HEK293 (cell line): ENCODE results near the gene KAT7.

ENCODE experiments used
- CTCF ChIA-PET: fragments of 350-600 bp; formaldehyde crosslinking; extraction: SDS; loops from one replicate; lab custom pipeline; 2021; ENCODE audit warnings: antibody characterized with exemption; lab: Yijun Ruan, JAX
- POLR2A ChIA-PET: fragments of 300-600 bp; formaldehyde crosslinking; extraction: SDS; loops from one replicate; lab custom pipeline; 2020; ENCODE audit warnings: antibody characterized with exemption, inconsistent platforms; lab: Yijun Ruan, JAX
- H3K27ac ChIP-seq: fragments of 200-500 bp; sonication (Bioruptor generic); 2 replicates; pipeline ENCODE4 v1.5.1; 2014; ENCODE audit warnings: low read depth, low read length, control low read depth, inconsistent platforms; ENCODE audit errors: extremely low read depth
- H3K36me3 ChIP-seq, 2 experiments: fragments of 200-500 bp in 1 of 2; sonication (Bioruptor generic) in 1 of 2; 1 replicate in 1 of 2; 2 replicates in 1 of 2; pipeline ENCODE4 v1.5.1; 2014 to 2017; ENCODE audit warnings: inconsistent platforms in 2 of 2, low read length in 2 of 2; ENCODE audit not compliant: control insufficient read depth in 2 of 2, insufficient read depth in 1 of 2
- H3K4me1 ChIP-seq: fragments of 200-500 bp; sonication (Bioruptor generic); 2 replicates; pipeline ENCODE4 v1.5.1; 2014; ENCODE audit warnings: mild to moderate bottlenecking, low read length, inconsistent platforms; ENCODE audit not compliant: control insufficient read depth, insufficient read depth
- H3K4me3 ChIP-seq: 2 replicates; pipeline ENCODE4 v1.5.1; 2011; ENCODE audit warnings: low read depth, mild to moderate bottlenecking, control low read depth, low read length, moderate library complexity
- H3K9me3 ChIP-seq: fragments of 200-500 bp; sonication (Bioruptor generic); 2 replicates; pipeline ENCODE4 v1.5.1; 2014; ENCODE audit warnings: low read depth, low read length, inconsistent platforms; ENCODE audit not compliant: control insufficient read depth, insufficient read depth
- ATF2 ChIP-seq: fragments of 450-650 bp; formaldehyde crosslinking; IDR thresholded peaks from 2 replicates; pipeline ENCODE4 v1.5.1; 2016; ENCODE audit warnings: missing biosample characterization, missing genetic modification characterization, low read depth
- BCL6B ChIP-seq: fragments of 450-650 bp; formaldehyde crosslinking; IDR thresholded peaks from 2 replicates; pipeline ENCODE4 v1.5.1; 2017; ENCODE audit warnings: missing biosample characterization, missing genetic modification characterization
- KLF17 ChIP-seq: fragments of 450-650 bp; formaldehyde crosslinking; IDR thresholded peaks from 2 replicates; pipeline ENCODE4 v1.5.1; 2016; ENCODE audit warnings: missing biosample characterization, missing genetic modification characterization
- OVOL3 ChIP-seq: fragments of 450-650 bp; formaldehyde crosslinking; IDR thresholded peaks from 2 replicates; pipeline ENCODE4 v1.5.1; 2016; ENCODE audit warnings: missing biosample characterization, missing genetic modification characterization
- PATZ1 ChIP-seq: fragments of 450-650 bp; formaldehyde crosslinking; IDR thresholded peaks from 2 replicates; pipeline ENCODE4 v1.5.1; 2016; ENCODE audit warnings: missing biosample characterization, missing genetic modification characterization
- PRDM10 ChIP-seq: fragments of 450-650 bp; formaldehyde crosslinking; IDR thresholded peaks from 2 replicates; pipeline ENCODE4 v1.5.1; 2016; ENCODE audit warnings: missing biosample characterization, missing genetic modification characterization
- SCRT1 ChIP-seq: fragments of 450-650 bp; formaldehyde crosslinking; IDR thresholded peaks from 2 replicates; pipeline ENCODE4 v1.5.1; 2016; ENCODE audit warnings: missing biosample characterization, missing genetic modification characterization, borderline replicate concordance
- WT1 ChIP-seq: fragments of 450-650 bp; formaldehyde crosslinking; IDR thresholded peaks from 2 replicates; pipeline ENCODE4 v1.5.1; 2016; ENCODE audit warnings: missing biosample characterization, missing genetic modification characterization
- ZNF132 ChIP-seq: fragments of 450-650 bp; formaldehyde crosslinking; IDR thresholded peaks from 2 replicates; pipeline ENCODE4 v1.5.1; 2017; ENCODE audit warnings: missing biosample characterization, missing genetic modification characterization, borderline replicate concordance
- ZNF138 ChIP-seq: fragments of 450-650 bp; formaldehyde crosslinking; IDR thresholded peaks from 2 replicates; pipeline ENCODE4 v1.5.1; 2016; ENCODE audit warnings: missing biosample characterization, missing genetic modification characterization, borderline replicate concordance
- ZNF221 ChIP-seq: fragments of 450-650 bp; formaldehyde crosslinking; IDR thresholded peaks from 2 replicates; pipeline ENCODE4 v1.5.1; 2017; ENCODE audit warnings: missing biosample characterization, missing genetic modification characterization, borderline replicate concordance
- ZNF366 ChIP-seq: fragments of 450-650 bp; formaldehyde crosslinking; conservative IDR thresholded peaks from 2 replicates; pipeline ENCODE4 v1.5.1; 2016; ENCODE audit warnings: missing biosample characterization, missing genetic modification characterization
- ZNF529 ChIP-seq: fragments of 450-650 bp; formaldehyde crosslinking; IDR thresholded peaks from 2 replicates; pipeline ENCODE4 v1.5.1; 2017; ENCODE audit warnings: missing genetic modification characterization, missing biosample characterization; ENCODE audit not compliant: insufficient replicate concordance
- ZNF610 ChIP-seq: fragments of 450-650 bp; formaldehyde crosslinking; IDR thresholded peaks from 2 replicates; pipeline ENCODE4 v1.5.1; 2016; ENCODE audit warnings: missing biosample characterization, missing genetic modification characterization, borderline replicate concordance
- ZNF837 ChIP-seq: fragments of 450-650 bp; formaldehyde crosslinking; IDR thresholded peaks from 2 replicates; pipeline ENCODE4 v1.5.1; 2016; ENCODE audit warnings: missing biosample characterization, missing genetic modification characterization

The KAT7 gene

GRCh38 chr17:49741692-49742076 is 46.8 kb upstream of the KAT7 start (continued):
- TF ChIP-seq PRDM10 (tag by site-specific recombination), result no peak
- no peak for TF ChIP-seq ZNF610
- no peak for TF ChIP-seq ZNF366 (tag by site-specific recombination)
- no peak for TF ChIP-seq SCRT1 (tag by site-specific recombination)
- TF ChIP-seq ZNF138 (tag by site-specific recombination), result no peak
- no peak for TF ChIP-seq ZNF132 (tag by site-specific recombination)
- TF ChIP-seq WT1 (tag by site-specific recombination), result no peak
- no peak for TF ChIP-seq KLF17 (tag by site-specific recombination)

- Histone ChIP-seq H3K4me1 (no peaks in the 10 kb centered on the region), H3K4me3 (no peak overlapping the region), H3K27ac (no peak overlapping the region), H3K36me3 (no peaks in the 10 kb centered on the region; a peak in 1 of 3 replicates), H3K9me3 (no peaks in the 10 kb centered on the region)
- POLR2A ChIA-PET, result interaction anchor here (5.4 kb wide), 1 partner anchor 22 kb away, joined by 27 read pairs; the partner anchor contains the start of gene FAM117A
- TF ChIP-seq BCL6B (tag by site-specific recombination) (no peak), ZNF837 (tag by site-specific recombination) (no peak), ZNF529 (tag by site-specific recombination) (no peak), ZNF221 (tag by site-specific recombination) (no peak), OVOL3 (no peak)
- CTCF ChIA-PET, result interaction anchor here (1.0 to 1.2 kb wide), 2 partner anchors 173 to 175 kb away, joined by 3 read pairs; no protein-coding TSS in a partner anchor
Measured at GRCh38 chr17:49742166-49742638, 46.3 kb upstream of the KAT7 start.

- no peak overlapping the region for H3K4me3 ChIP-seq
- H3K27ac ChIP-seq, result no peak overlapping the region
- no peaks in the 10 kb centered on the region for H3K9me3 ChIP-seq
- H3K36me3 ChIP-seq, result peaks cover 0 to 8% of the 10 kb centered on the region in 2 experiments; a peak in 2 of 3 replicates
- TF ChIP-seq ATF2 (peak; percentile 51; the same call in 1 of the 2 replicates), PATZ1 (tag by site-specific recombination) (no peak)
- H3K4me1 ChIP-seq, result no peaks in the 10 kb centered on the region
- ChIA-PET CTCF (no interaction called here), POLR2A (no interaction called here)
Measured at GRCh38 chr17:49745175-49746139, 43.0 kb upstream of the KAT7 start.
